ENCODE measurements around the gene PGBD5.

- TF ChIP-seq MED8 (CRISPR knock-in tag; IDR thresholded peaks at IDR 0.05; ENCODE audit: insufficient replicate concordance) (no peak), ZNF20 (CRISPR knock-in tag; IDR thresholded peaks at IDR 0.05) (no peak), PCBP2 (optimal IDR thresholded peaks at IDR 0.05; ENCODE audit: low read depth, low read length, poor library complexity, severe bottlenecking) (no peak), JUN (CRISPR knock-in tag; IDR thresholded peaks at IDR 0.05) (no peak), MEF2D (CRISPR knock-in tag; IDR thresholded peaks at IDR 0.05) (no peak), CTCF (CRISPR knock-in tag; IDR thresholded peaks at IDR 0.05) (no peak), YY1 (IDR thresholded peaks at IDR 0.05; ENCODE audit: insufficient read depth, insufficient replicate concordance, low read depth, low read length) (no peak), ARID3A (IDR thresholded peaks at IDR 0.05; ENCODE audit: low read depth, low read length) (no peak), USF2 (IDR thresholded peaks at IDR 0.05; ENCODE audit: low read depth, low read length) (no peak), USF2 (CRISPR knock-in tag; IDR thresholded peaks at IDR 0.05; ENCODE audit: borderline replicate concordance) (no peak), RFX5 (IDR thresholded peaks at IDR 0.05; ENCODE audit: low read depth, low read length) (no peak), ZNF792 (CRISPR knock-in tag; IDR thresholded peaks at IDR 0.05) (no peak), POLR2A (IDR thresholded peaks at IDR 0.05; ENCODE audit: insufficient read depth in 1 of 2, low read depth in 2 of 2, low read length in 2 of 2) (no peak)
Observed at GRCh38 chr1:230464671-230465070, 38.5 kb upstream of the PGBD5 start.
